H1 (cell line): ENCODE measurements around the gene VAPB. TPM values are rescaled to one million over a fixed set of nuclear protein-coding genes. Genes with fewer than 3 reads are reported as not detected.

ENCODE experiments used
- CBX5 ChIP-seq: fragments of 300-800, 300-1000 bp; sonication (generic); IDR thresholded peaks from 2 replicates; pipeline ENCODE4 v1.7.1; 2016; ENCODE audit warnings: antibody characterized with exemption, low read length, low read depth
- CBX8 ChIP-seq: fragments of 300-800, 300-1000 bp; sonication (generic); IDR thresholded peaks from 2 replicates; pipeline ENCODE4 v1.7.1; 2016; ENCODE audit warnings: low read depth, low read length, borderline replicate concordance
- SIX5 ChIP-seq: IDR thresholded peaks from 2 replicates; pipeline ENCODE4 v1.6.1; 2011; ENCODE audit warnings: mild to moderate bottlenecking, low read depth, low read length
- SP4 ChIP-seq: IDR thresholded peaks from 2 replicates; pipeline ENCODE4 v1.6.1; 2012; ENCODE audit warnings: low read length, inconsistent platforms
- ZNF274 ChIP-seq: IDR thresholded peaks from 2 replicates; pipeline ENCODE4 v1.7.0; 2012; ENCODE audit warnings: low read length, borderline replicate concordance; ENCODE audit errors: extremely low read depth
- polyA plus RNA-seq, 7 experiments: library from polyadenylated mRNA; depleted of rRNA in 3 of 7; stranded (reverse) in 5 of 7; unstranded in 2 of 7; fragments of >200 nt in 5 of 7; fragments of 200-250 nt in 2 of 7; gene quantifications; 1 replicate in 5 of 7; 2 replicates in 1 of 7; 4 replicates in 1 of 7; pipeline versions ENCODE4 v1.2.1 to v1.2.3, GENCODE V29; 2011 to 2013; ENCODE audit warnings: missing spikeins in 2 of 7, mixed read lengths in 2 of 7
- total RNA-seq: library from RNA; stranded (reverse); fragmentation: NEBNext Ultra II Directional; extraction: Animal tissue kit (Norgen Biotek cat#: 25700); gene quantifications from 2 replicates; pipeline ENCODE4 v1.2.1, GENCODE V29; 2021

Gene VAPB
- total and polyA plus RNA-seq, 2 of the 8 experiments (the other 6 are each of a cell fraction or from before 2014, with no cell fraction given), result 24.4 to 62.8 TPM

DNA sequence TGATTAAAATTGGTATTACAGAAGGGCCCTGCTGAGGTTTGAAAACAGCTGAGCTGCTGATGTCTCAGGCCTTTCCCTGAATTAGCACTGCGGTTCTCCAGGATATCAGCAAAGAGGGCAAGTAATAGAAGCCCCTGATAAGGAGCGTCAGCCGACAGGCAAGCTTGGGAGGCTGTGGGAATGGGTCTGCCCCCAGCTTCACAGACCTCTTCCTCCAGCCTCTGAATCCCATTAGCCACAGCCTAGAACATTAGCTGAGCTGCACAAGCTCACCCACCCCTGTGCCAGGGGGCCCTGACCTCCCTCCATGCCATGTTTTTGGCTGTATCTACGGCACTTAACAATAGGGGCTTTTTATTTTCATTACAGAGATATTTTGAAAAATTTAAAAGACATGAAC lies 59.9 kb downstream of the VAPB start (continued):
- TF ChIP-seq ZNF274 (no peak), CBX8 (no peak), SP4 (no peak), SIX5 (no peak), CBX5 (no peak)
